ENCODE data around the gene MMAB. TPM values are rescaled to one million over a fixed set of nuclear protein-coding genes. Genes with fewer than 3 reads are reported as not detected.

The MMAB gene
- total and polyA plus RNA-seq, 4 donors = 47.1 to 101 (median 77.1) TPM

DNA sequence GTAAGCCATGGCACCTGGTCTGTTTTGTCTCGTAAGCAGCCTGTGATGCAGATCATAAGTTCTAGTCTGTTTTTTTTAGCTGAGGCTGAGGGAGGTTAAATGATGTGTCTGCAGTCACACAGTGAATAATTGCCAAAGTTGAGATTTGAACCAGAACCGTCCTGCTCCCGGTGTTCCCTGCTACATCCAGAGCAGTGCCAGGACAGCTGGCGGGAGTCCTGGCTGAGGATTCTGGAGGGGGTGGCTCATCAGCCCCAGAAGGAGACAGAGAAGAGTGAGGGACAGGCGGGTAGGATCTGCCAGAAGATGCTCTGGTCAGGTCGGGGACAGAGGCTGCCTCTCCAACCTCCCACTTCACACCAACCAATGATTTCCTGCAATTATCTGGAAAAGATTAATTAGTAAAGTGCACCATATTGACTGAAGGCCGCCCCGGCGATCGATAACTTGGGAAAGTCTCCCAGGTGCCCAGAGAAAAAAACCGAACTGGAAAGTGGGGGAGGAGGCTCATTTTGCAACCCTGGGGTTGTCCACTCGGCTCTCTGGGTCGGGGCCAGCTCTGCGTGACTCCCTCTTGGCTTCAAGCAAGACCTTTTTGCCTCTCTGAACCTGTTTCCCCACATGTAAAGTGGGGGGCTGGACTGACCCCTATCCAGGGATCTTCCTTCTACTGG lies 42.4 kb upstream of the MMAB start (continued):
- TF ChIP-seq, protein P1, sequence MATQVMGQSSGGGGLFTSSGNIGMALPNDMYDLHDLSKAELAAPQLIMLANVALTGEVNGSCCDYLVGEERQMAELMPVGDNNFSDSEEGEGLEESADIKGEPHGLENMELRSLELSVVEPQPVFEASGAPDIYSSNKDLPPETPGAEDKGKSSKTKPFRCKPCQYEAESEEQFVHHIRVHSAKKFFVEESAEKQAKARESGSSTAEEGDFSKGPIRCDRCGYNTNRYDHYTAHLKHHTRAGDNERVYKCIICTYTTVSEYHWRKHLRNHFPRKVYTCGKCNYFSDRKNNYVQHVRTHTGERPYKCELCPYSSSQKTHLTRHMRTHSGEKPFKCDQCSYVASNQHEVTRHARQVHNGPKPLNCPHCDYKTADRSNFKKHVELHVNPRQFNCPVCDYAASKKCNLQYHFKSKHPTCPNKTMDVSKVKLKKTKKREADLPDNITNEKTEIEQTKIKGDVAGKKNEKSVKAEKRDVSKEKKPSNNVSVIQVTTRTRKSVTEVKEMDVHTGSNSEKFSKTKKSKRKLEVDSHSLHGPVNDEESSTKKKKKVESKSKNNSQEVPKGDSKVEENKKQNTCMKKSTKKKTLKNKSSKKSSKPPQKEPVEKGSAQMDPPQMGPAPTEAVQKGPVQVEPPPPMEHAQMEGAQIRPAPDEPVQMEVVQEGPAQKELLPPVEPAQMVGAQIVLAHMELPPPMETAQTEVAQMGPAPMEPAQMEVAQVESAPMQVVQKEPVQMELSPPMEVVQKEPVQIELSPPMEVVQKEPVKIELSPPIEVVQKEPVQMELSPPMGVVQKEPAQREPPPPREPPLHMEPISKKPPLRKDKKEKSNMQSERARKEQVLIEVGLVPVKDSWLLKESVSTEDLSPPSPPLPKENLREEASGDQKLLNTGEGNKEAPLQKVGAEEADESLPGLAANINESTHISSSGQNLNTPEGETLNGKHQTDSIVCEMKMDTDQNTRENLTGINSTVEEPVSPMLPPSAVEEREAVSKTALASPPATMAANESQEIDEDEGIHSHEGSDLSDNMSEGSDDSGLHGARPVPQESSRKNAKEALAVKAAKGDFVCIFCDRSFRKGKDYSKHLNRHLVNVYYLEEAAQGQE (IDR thresholded peaks at IDR 0.05) = no peak
- TF ChIP-seq, protein P2, sequence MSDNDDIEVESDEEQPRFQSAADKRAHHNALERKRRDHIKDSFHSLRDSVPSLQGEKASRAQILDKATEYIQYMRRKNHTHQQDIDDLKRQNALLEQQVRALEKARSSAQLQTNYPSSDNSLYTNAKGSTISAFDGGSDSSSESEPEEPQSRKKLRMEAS (IDR thresholded peaks at IDR 0.05) = no peak

DNA sequence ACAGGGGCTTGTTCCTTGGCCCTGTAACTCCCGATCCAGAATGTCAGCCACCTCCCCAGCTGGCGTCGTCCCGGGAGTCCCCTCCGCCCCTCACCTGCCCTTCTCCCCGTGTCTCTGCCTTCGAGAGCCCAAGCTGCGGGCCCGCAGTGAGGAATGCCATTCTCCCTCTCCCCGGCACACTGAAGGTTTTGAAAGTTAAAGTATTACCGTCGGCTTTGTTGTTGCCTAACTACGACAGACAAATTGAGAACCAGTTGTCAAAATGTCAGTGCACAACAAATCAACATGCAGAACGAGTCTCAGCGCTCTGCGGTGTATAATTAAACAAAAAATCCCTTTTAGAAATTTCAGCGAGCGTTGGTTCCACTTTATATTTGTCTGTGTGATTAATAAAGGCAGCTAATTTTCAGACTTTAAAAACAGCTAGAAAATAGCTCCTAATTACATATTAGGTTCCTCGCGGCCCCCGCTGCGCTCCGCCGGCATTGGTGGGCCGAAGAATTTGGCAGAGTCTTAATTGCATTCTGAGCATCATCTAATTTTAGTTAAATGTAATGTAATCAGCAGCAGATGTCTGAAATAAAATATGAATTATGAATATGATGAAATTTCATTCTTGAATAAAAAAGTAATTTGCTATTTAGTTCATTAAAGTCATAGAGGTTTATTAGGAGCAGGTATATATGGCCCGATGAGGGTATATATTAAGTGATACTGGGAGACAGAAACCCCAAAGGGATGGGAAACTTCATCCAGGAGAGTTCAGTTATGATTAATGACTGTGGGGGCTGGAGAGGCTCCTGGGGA lies 40.5 kb upstream of the MMAB start:
- WGBS = 84% methylated on average over 26 of the region's 26 CpGs
- Histone ChIP-seq H3K9me3 (ENCODE audit: control insufficient read depth in 4 of 4, low read length in 3 of 4) (no peaks in the 10 kb centered on the region), H3K4me1 (ENCODE audit: control insufficient read depth in 4 of 4, insufficient read depth in 4 of 4, low read length in 3 of 4) (peaks cover 3 to 13% (median 9%) of the 10 kb centered on the region in 4 donors), H3K4me3 (ENCODE audit: low read depth in 1 of 3, low read length in 3 of 3) (no peak overlapping the region), H3K36me3 (ENCODE audit: control insufficient read depth in 4 of 4, insufficient read depth in 3 of 4, low read depth in 1 of 4, low read length in 3 of 4) (no peaks in the 10 kb centered on the region), H3K27ac (ENCODE audit: low read depth in 1 of 2, low read length in 2 of 2) (no peak overlapping the region), H3K27me3 (ENCODE audit: control insufficient read depth in 4 of 4, insufficient read depth in 4 of 4, low read length in 3 of 4) (no peaks in the 10 kb centered on the region), H3K9ac (ENCODE audit: low read depth in 1 of 2, low read length in 2 of 2) (no peak overlapping the region)
- no peak for DNase-seq (ENCODE audit: low spot score)
- TF ChIP-seq HNF4G (IDR thresholded peaks at IDR 0.05) (no peak), RXRA (IDR thresholded peaks at IDR 0.05) (no peak), RAD21 (IDR thresholded peaks at IDR 0.05) (no peak), FOXA2 (IDR thresholded peaks at IDR 0.05) (no peak), NR2F2 (IDR thresholded peaks at IDR 0.05) (no peak), JUND (IDR thresholded peaks at IDR 0.05) (no peak), TAF1 (conservative IDR thresholded peaks at IDR 0.05) (no peak), FOXA1 (IDR thresholded peaks at IDR 0.05) (no peak)
- TF ChIP-seq, protein P3, sequence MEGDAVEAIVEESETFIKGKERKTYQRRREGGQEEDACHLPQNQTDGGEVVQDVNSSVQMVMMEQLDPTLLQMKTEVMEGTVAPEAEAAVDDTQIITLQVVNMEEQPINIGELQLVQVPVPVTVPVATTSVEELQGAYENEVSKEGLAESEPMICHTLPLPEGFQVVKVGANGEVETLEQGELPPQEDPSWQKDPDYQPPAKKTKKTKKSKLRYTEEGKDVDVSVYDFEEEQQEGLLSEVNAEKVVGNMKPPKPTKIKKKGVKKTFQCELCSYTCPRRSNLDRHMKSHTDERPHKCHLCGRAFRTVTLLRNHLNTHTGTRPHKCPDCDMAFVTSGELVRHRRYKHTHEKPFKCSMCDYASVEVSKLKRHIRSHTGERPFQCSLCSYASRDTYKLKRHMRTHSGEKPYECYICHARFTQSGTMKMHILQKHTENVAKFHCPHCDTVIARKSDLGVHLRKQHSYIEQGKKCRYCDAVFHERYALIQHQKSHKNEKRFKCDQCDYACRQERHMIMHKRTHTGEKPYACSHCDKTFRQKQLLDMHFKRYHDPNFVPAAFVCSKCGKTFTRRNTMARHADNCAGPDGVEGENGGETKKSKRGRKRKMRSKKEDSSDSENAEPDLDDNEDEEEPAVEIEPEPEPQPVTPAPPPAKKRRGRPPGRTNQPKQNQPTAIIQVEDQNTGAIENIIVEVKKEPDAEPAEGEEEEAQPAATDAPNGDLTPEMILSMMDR (IDR thresholded peaks at IDR 0.05; ENCODE audit: low read depth, low read length, missing input control) = no peak
- TF ChIP-seq, protein P1 (IDR thresholded peaks at IDR 0.05) = no peak
